Measurements from ENCODE around the gene U2AF2.
A peak's percentile ranks its signal among the peaks of the same experiment; 100 is the strongest.

Gene U2AF2

DNA sequence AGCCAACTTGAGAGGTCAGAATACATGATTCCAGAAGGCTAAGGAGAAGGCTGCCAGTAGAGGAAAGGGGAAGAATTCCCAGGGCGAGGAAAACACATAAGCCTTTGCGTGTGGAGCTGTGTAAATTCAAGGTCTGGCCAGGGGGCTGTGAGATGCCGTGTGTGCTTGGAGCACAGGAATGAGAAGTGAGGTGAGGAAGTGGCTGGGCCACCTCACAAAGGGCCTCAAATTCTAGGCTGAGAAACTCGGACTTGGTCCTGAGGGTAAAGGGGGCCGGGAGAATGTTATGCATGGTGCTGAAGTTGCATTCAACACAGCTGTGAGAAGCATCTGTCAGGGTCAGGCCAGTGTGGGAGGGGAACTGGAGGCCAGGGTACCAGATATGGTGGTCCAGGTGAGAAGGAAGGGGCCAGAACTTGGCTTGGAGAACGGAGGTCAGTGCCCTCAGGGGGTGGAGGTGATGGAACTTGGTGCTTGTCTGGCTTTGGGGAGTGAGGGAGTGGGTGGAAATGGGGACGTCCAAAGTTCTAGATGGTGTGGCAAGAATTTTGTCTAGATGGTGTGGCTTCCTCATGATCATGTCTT lies 18.9 kb upstream of the U2AF2 start:
- ChIA-PET CTCF (interaction anchor here (1.0 to 1.7 kb wide), 2 partner anchors 84 to 168 kb away, joined by 3 to 9 read pairs; no protein-coding TSS in a partner anchor), POLR2A (ENCODE audit: low non-redundant PET) (interaction anchor here (0.6 kb wide), 1 partner anchor 11 kb away, joined by 7 read pairs; no protein-coding TSS in a partner anchor)
- TF ChIP-seq, protein P1, sequence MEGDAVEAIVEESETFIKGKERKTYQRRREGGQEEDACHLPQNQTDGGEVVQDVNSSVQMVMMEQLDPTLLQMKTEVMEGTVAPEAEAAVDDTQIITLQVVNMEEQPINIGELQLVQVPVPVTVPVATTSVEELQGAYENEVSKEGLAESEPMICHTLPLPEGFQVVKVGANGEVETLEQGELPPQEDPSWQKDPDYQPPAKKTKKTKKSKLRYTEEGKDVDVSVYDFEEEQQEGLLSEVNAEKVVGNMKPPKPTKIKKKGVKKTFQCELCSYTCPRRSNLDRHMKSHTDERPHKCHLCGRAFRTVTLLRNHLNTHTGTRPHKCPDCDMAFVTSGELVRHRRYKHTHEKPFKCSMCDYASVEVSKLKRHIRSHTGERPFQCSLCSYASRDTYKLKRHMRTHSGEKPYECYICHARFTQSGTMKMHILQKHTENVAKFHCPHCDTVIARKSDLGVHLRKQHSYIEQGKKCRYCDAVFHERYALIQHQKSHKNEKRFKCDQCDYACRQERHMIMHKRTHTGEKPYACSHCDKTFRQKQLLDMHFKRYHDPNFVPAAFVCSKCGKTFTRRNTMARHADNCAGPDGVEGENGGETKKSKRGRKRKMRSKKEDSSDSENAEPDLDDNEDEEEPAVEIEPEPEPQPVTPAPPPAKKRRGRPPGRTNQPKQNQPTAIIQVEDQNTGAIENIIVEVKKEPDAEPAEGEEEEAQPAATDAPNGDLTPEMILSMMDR (conservative IDR thresholded peaks at IDR 0.05; ENCODE audit: low read depth): no peak

DNA sequence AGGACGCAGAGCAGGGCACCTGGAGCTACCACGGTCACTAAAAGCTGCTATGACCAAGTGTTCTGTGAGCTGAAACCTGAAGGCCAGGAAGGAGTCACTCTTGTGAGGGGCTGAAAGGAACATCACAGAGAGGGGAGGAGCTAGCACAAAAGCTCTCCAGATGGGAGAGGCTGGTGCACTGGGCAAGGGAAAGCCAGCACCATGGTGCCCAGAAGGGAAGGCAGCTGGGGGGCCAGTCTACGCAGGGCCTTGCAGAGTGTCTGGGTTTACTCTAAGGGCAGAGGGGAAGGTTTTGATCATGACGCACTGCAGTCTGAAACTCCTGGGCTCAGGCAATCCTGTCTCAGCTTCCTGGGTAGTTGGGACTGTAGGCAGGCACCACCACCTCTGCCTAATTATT lies 18.1 kb upstream of the U2AF2 start:
- ChIA-PET CTCF (interaction anchor here (1.0 to 1.7 kb wide), 2 partner anchors 85 to 169 kb away, joined by 3 to 9 read pairs; no protein-coding TSS in a partner anchor), POLR2A (ENCODE audit: low non-redundant PET) (interaction anchor here (0.6 to 1.0 kb wide), 2 partner anchors 12 to 18 kb away, joined by 3 to 7 read pairs; no protein-coding TSS in a partner anchor)
- peak overlapping the region; percentile 45 for H3K27ac ChIP-seq
- TF ChIP-seq, protein P1 (conservative IDR thresholded peaks at IDR 0.05; ENCODE audit: low read depth): no peak
- no peak for DNase-seq (ENCODE audit: low spot score)

More for the DNA sequence above, 18.9 kb upstream of the U2AF2 start:
- peak overlapping the region; percentile 80 for H3K27ac ChIP-seq
- no peak for DNase-seq (ENCODE audit: low spot score)

DNA sequence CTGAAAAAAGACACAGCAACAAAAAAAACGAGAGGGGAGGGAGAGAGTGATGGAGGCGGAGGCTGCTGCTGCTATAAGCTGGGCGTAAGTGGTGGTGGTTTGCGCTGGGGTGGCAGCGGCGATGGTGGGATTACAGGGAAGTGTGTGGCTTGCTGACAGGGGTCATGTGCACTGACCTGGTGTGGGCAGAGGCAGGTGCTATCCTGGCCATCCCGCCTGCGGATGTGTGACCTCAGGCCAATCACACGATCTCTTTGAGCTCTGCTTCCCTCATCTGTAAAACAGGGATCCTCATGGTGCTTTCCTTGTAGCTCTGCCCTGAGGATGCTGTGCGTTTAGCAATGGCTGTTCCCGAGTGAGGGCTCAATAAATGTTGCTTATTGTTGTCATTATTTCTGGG lies 17.3 kb upstream of the U2AF2 start:
- POLR2A ChIA-PET (ENCODE audit: low non-redundant PET): interaction anchor here (1.0 kb wide), 1 partner anchor 17 kb away, joined by 3 read pairs; no protein-coding TSS in a partner anchor
- peak overlapping the region; percentile 45 for H3K27ac ChIP-seq
- no peak for DNase-seq (ENCODE audit: low spot score)
- TF ChIP-seq, protein P1 (conservative IDR thresholded peaks at IDR 0.05; ENCODE audit: low read depth): no peak
- CTCF ChIA-PET: interaction anchor here (0.7 to 1.7 kb wide), 2 partner anchors 15 to 85 kb away, joined by 3 read pairs; no protein-coding TSS in a partner anchor

DNA sequence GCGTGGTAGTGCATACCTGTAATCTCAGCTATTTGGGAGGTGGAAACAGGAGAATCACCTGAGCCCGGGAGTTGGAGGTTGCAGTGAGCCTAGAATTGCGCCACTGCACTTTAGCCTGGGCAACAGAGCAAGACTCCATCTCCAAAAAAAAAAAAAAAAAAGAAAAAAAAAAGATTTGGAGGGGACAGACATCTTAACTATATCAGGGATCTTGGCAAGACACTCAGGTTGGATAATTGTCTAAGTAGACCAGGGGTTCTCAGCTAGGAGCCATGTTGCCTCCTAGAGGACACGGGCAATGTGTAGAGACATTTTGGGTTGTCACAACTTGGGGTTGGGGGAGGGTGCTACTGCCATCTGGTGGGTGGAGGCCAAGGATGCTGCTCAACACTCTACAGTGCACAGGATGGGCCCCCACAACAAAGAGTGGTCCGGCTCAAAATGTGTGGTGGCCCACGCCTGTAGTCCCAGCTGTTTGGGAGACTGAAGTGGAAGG lies 15.9 kb upstream of the U2AF2 start:
- CTCF ChIA-PET: interaction anchor here (0.5 to 0.7 kb wide), 2 partner anchors 14 to 495 kb away, joined by 3 to 4 read pairs; partner anchors contain the start of gene ZNF784
- no peak for DNase-seq (ENCODE audit: low spot score)
- TF ChIP-seq, protein P1 (conservative IDR thresholded peaks at IDR 0.05; ENCODE audit: low read depth): peak; percentile 63
- peak overlapping the region; percentile 96 for H3K27ac ChIP-seq
- POLR2A ChIA-PET (ENCODE audit: low non-redundant PET): interaction anchor here (0.7 kb wide), 1 partner anchor 33 kb away, joined by 10 read pairs; no protein-coding TSS in a partner anchor

DNA sequence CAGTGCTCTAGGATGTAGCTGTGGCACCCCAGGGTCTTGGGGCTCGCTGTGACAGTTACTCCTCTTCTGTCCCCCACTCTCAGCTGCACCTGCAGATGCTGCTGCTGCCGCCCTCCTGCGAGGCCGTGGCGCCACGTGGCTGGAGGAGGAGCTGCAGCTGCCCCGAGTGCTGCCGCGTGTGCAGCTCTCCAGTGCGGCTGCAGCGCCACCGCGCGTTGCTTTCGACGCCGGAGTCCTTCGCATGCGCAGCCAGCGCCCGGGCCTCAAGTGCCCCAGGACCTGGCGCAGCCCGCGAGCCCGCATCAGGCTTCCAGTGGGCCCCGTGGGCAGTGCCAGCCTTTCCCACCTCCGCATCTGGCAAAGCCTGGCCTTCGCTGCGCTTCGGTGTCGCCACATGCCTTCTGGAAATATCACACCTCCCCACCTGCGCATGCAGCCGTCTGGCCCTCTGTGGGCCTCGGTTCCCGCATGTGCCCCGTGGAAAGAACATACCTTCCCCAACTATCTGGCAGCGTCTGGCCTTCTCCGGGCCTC lies 14.7 kb upstream of the U2AF2 start:
- CTCF ChIA-PET: interaction anchor here (0.5 to 1.4 kb wide), 3 partner anchors 14 to 127 kb away, joined by 3 to 4 read pairs (median 4); no protein-coding TSS in a partner anchor
- TF ChIP-seq, protein P1 (conservative IDR thresholded peaks at IDR 0.05; ENCODE audit: low read depth): peak; percentile 74
- H3K27ac ChIP-seq: peak overlapping the region; percentile 96
- DNase-seq (ENCODE audit: low spot score): no peak
- POLR2A ChIA-PET (ENCODE audit: low non-redundant PET): no interaction called here

Measured in RWPE1 (cell line).